ENCODE data around the gene SPATS2. TPM values are rescaled to one million over a fixed set of nuclear protein-coding genes. Genes with fewer than 3 reads are reported as not detected.

Gene SPATS2
- total and polyA plus RNA-seq, 10 of the 15 experiments (the other 5 are each of a cell fraction or from before 2014, with no cell fraction given), result 9.0 to 54.2 (median 27.5) TPM

DNA sequence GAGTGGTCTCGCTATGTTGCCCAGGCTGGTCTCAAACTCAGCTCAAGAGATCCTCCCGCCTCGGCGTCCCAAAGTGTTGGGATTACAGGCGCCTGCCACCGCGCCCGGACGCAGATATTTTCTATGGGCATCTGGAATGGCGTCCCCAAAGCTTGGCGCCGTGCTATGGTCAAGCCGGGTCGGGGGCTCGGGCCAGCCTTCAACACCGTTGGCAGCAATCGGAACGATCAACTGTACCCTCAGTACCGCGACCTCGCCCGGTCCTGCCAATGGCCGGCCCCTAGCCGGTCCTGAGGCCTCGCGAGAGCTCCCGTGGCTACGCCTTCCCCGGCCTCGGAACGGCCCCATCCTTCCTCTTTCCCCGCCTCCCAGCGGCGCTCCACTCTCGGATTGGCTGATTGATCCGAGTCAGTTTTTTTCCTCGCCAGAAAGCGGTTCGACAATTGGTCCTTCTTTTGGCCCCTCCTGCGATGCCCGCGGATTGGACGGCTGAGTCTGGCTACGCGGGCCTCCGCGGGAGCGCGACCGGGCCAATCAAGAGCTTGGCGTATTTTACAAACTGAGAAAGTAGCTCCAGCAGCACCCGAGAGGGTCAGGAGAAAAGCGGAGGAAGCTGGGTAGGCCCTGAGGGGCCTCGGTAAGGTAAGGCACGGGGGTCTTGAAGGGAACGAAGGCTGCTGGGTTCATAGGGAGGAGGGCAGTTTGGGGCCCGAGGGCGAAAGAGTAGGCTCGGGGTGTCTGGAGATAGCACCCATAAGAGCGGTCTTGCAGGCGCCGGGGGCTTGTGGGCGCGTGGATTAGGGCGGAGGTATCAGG, 44.3 kb upstream of the SPATS2 start, which contains the start of gene TROAP (continued):
- TF ChIP-seq, protein P1, sequence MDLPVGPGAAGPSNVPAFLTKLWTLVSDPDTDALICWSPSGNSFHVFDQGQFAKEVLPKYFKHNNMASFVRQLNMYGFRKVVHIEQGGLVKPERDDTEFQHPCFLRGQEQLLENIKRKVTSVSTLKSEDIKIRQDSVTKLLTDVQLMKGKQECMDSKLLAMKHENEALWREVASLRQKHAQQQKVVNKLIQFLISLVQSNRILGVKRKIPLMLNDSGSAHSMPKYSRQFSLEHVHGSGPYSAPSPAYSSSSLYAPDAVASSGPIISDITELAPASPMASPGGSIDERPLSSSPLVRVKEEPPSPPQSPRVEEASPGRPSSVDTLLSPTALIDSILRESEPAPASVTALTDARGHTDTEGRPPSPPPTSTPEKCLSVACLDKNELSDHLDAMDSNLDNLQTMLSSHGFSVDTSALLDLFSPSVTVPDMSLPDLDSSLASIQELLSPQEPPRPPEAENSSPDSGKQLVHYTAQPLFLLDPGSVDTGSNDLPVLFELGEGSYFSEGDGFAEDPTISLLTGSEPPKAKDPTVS (IDR thresholded peaks at IDR 0.05; ENCODE audit: low read depth, low read length), result no peak
- no peak for TF ChIP-seq MTA2 (IDR thresholded peaks at IDR 0.05; ENCODE audit: low read depth)
- no peak for TF ChIP-seq ZNF24 (IDR thresholded peaks at IDR 0.05)
- no peak for TF ChIP-seq EP300 (IDR thresholded peaks at IDR 0.05; ENCODE audit: borderline replicate concordance in 1 of 2, control insufficient read depth in 1 of 2, low read depth in 2 of 2, low read length in 2 of 2)
- no peak for TF ChIP-seq NR2C2 (IDR thresholded peaks at IDR 0.05; ENCODE audit: borderline replicate concordance, control insufficient read depth, insufficient read length, low read depth)
- no peak for TF ChIP-seq MYB (IDR thresholded peaks at IDR 0.05; ENCODE audit: borderline replicate concordance, low read depth, low read length)
- TF ChIP-seq, protein P2, sequence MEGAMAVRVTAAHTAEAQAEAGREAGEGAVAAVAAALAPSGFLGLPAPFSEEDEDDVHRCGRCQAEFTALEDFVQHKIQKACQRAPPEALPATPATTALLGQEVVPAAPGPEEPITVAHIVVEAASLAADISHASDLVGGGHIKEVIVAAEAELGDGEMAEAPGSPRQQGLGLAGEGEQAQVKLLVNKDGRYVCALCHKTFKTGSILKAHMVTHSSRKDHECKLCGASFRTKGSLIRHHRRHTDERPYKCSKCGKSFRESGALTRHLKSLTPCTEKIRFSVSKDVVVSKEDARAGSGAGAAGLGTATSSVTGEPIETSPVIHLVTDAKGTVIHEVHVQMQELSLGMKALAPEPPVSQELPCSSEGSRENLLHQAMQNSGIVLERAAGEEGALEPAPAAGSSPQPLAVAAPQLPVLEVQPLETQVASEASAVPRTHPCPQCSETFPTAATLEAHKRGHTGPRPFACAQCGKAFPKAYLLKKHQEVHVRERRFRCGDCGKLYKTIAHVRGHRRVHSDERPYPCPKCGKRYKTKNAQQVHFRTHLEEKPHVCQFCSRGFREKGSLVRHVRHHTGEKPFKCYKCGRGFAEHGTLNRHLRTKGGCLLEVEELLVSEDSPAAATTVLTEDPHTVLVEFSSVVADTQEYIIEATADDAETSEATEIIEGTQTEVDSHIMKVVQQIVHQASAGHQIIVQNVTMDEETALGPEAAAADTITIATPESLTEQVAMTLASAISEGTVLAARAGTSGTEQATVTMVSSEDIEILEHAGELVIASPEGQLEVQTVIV (IDR thresholded peaks at IDR 0.05; ENCODE audit: borderline replicate concordance, partially characterized antibody), result peak; percentile 46
- no peak for TF ChIP-seq SPI1 (IDR thresholded peaks at IDR 0.05; ENCODE audit: borderline replicate concordance, insufficient read depth, low read depth, low read length)
- TF ChIP-seq, protein P3, sequence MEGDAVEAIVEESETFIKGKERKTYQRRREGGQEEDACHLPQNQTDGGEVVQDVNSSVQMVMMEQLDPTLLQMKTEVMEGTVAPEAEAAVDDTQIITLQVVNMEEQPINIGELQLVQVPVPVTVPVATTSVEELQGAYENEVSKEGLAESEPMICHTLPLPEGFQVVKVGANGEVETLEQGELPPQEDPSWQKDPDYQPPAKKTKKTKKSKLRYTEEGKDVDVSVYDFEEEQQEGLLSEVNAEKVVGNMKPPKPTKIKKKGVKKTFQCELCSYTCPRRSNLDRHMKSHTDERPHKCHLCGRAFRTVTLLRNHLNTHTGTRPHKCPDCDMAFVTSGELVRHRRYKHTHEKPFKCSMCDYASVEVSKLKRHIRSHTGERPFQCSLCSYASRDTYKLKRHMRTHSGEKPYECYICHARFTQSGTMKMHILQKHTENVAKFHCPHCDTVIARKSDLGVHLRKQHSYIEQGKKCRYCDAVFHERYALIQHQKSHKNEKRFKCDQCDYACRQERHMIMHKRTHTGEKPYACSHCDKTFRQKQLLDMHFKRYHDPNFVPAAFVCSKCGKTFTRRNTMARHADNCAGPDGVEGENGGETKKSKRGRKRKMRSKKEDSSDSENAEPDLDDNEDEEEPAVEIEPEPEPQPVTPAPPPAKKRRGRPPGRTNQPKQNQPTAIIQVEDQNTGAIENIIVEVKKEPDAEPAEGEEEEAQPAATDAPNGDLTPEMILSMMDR (IDR thresholded peaks at IDR 0.05 in 2 of 3, conservative IDR thresholded peaks at IDR 0.05 in 1 of 3; ENCODE audit: control insufficient read depth in 2 of 3, extremely low read depth in 1 of 3, insufficient read depth in 1 of 3, low read depth in 3 of 3, low read length in 3 of 3), result no peak
- no peak for TF ChIP-seq EGR1 (IDR thresholded peaks at IDR 0.05; ENCODE audit: borderline replicate concordance in 1 of 2, low read depth in 2 of 2, low read length in 2 of 2)
- no peak for TF ChIP-seq EZH2 (IDR thresholded peaks at IDR 0.05; ENCODE audit: borderline replicate concordance, control insufficient read depth, low read depth, low read length)
- TF ChIP-seq STAT3 (IDR thresholded peaks at IDR 0.05; ENCODE audit: low read depth, low read length), result no peak
- TF ChIP-seq BRCA1 (IDR thresholded peaks at IDR 0.05; ENCODE audit: low read depth, low read length), result peak; percentile 71
- TF ChIP-seq SMAD5 (IDR thresholded peaks at IDR 0.05; ENCODE audit: low read depth), result peak; percentile 77
- no peak for TF ChIP-seq CEBPB (IDR thresholded peaks at IDR 0.05; ENCODE audit: borderline replicate concordance in 1 of 2, low read depth in 2 of 2, low read length in 2 of 2)
- peak; percentile 34; the same call in 1 of the 2 replicates for TF ChIP-seq CEBPZ (IDR thresholded peaks at IDR 0.05; ENCODE audit: low read depth, low read length)
- TF ChIP-seq RCOR1 (conservative IDR thresholded peaks at IDR 0.05; ENCODE audit: low read depth, low read length), result 0 out of 2 replicates have a peak, but pooled peaks have one; percentile 87
- TF ChIP-seq SMARCA5 (IDR thresholded peaks at IDR 0.05), result 0 out of 2 replicates have a peak, but pooled peaks have one; percentile 17
